ENCODE results near the gene DRD3. TPM values are rescaled to one million over a fixed set of nuclear protein-coding genes. Genes with fewer than 3 reads are reported as not detected.

The DRD3 gene
- total and polyA plus RNA-seq, 2 donors (not counting 1 experiment from before 2014, with no cell fraction given) = not detected

DNA sequence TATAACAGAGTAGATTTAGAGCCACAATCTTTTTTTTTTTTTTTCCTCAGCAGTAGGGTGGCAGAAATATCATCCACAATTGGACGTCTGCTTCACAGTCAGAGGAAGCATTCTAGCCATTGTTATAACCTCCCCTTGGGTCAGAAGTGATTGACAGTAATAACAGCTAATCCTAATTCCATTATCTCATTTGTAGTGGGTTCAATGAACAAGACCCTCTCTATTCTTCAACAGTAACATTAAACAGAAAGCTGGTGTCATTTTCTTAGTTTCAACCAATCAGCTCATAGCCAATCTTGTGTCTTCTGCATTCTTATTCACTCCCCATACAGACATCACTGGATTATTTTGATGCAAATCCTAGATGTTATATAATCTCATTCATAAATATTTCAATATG lies 77.8 kb downstream of the DRD3 start:
- Histone ChIP-seq H3K9ac (ENCODE audit: insufficient read depth, low read length) (no peak overlapping the region), H3K4me3 (replicated peaks in 1 of 4; ENCODE audit: control extremely low read depth in 1 of 4, insufficient read depth in 1 of 4, low read depth in 3 of 4, low read length in 4 of 4) (no peak overlapping the region), H4K20me1 (ENCODE audit: control insufficient read depth, extremely low read depth, insufficient read depth, low read length) (no peaks in the 10 kb centered on the region), H3K4me1 (ENCODE audit: control insufficient read depth, extremely low read depth, insufficient read depth, low read length) (no peaks in the 10 kb centered on the region), H3K9me3 (ENCODE audit: control insufficient read depth, insufficient read depth, low read depth, low read length) (no peaks in the 10 kb centered on the region), H3K27me3 (ENCODE audit: control insufficient read depth, insufficient read depth, low read length) (no peaks in the 10 kb centered on the region), H3K36me3 (ENCODE audit: control insufficient read depth, insufficient read depth, low read length) (no peaks in the 10 kb centered on the region), H3K79me2 (ENCODE audit: control insufficient read depth, insufficient read depth, low read length) (no peaks in the 10 kb centered on the region), H3K27ac (ENCODE audit: insufficient read depth, low read length) (no peak overlapping the region), H2AFZ (ENCODE audit: low read length) (no peak overlapping the region), H3K4me2 (ENCODE audit: extremely low read depth, insufficient read depth, low read length) (no peak overlapping the region)
- TF ChIP-seq EZH2 (IDR thresholded peaks at IDR 0.05; ENCODE audit: low read length, missing control alignments) = no peak
- TF ChIP-seq, protein P1, sequence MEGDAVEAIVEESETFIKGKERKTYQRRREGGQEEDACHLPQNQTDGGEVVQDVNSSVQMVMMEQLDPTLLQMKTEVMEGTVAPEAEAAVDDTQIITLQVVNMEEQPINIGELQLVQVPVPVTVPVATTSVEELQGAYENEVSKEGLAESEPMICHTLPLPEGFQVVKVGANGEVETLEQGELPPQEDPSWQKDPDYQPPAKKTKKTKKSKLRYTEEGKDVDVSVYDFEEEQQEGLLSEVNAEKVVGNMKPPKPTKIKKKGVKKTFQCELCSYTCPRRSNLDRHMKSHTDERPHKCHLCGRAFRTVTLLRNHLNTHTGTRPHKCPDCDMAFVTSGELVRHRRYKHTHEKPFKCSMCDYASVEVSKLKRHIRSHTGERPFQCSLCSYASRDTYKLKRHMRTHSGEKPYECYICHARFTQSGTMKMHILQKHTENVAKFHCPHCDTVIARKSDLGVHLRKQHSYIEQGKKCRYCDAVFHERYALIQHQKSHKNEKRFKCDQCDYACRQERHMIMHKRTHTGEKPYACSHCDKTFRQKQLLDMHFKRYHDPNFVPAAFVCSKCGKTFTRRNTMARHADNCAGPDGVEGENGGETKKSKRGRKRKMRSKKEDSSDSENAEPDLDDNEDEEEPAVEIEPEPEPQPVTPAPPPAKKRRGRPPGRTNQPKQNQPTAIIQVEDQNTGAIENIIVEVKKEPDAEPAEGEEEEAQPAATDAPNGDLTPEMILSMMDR (conservative IDR thresholded peaks at IDR 0.05 in 1 of 2, IDR thresholded peaks at IDR 0.05 in 1 of 2; ENCODE audit: low read depth in 1 of 2, low read length in 2 of 2) = no peak
- DNase-seq (ENCODE audit: low read depth in 2 of 2) = no peak

- TF ChIP-seq, protein P1 (conservative IDR thresholded peaks at IDR 0.05 in 1 of 2, IDR thresholded peaks at IDR 0.05 in 1 of 2; ENCODE audit: low read depth in 1 of 2, low read length in 2 of 2) = no peak
- no peak for TF ChIP-seq EZH2 (IDR thresholded peaks at IDR 0.05; ENCODE audit: low read length, missing control alignments)
- Histone ChIP-seq H4K20me1 (ENCODE audit: control insufficient read depth, extremely low read depth, insufficient read depth, low read length) (no peaks in the 10 kb centered on the region), H3K4me1 (ENCODE audit: control insufficient read depth, extremely low read depth, insufficient read depth, low read length) (no peaks in the 10 kb centered on the region), H3K9me3 (ENCODE audit: control insufficient read depth, insufficient read depth, low read depth, low read length) (no peaks in the 10 kb centered on the region), H3K27me3 (ENCODE audit: control insufficient read depth, insufficient read depth, low read length) (no peaks in the 10 kb centered on the region), H3K27ac (ENCODE audit: insufficient read depth, low read length) (no peak overlapping the region), H3K9ac (ENCODE audit: insufficient read depth, low read length) (no peak overlapping the region), H3K4me2 (ENCODE audit: extremely low read depth, insufficient read depth, low read length) (no peak overlapping the region), H3K36me3 (ENCODE audit: control insufficient read depth, insufficient read depth, low read length) (no peaks in the 10 kb centered on the region), H3K4me3 (replicated peaks in 1 of 4; ENCODE audit: control extremely low read depth in 1 of 4, insufficient read depth in 1 of 4, low read depth in 3 of 4, low read length in 4 of 4) (no peak overlapping the region), H2AFZ (ENCODE audit: low read length) (no peak overlapping the region), H3K79me2 (ENCODE audit: control insufficient read depth, insufficient read depth, low read length) (no peaks in the 10 kb centered on the region)
- peak in 1 of 2 donors; percentile 12 for DNase-seq (ENCODE audit: low read depth in 2 of 2)
Observed at GRCh38 chr3:114095796-114096195, 83.1 kb downstream of the DRD3 start.

- no peak overlapping the region for H3K4me2 ChIP-seq (ENCODE audit: extremely low read depth, insufficient read depth, low read length)
- no peak overlapping the region for H3K9ac ChIP-seq (ENCODE audit: insufficient read depth, low read length)
- no peak overlapping the region for H3K27ac ChIP-seq (ENCODE audit: insufficient read depth, low read length)
- H3K79me2 ChIP-seq (ENCODE audit: control insufficient read depth, insufficient read depth, low read length) = no peaks in the 10 kb centered on the region
- no peak overlapping the region for H2AFZ ChIP-seq (ENCODE audit: low read length)
- no peaks in the 10 kb centered on the region for H3K27me3 ChIP-seq (ENCODE audit: control insufficient read depth, insufficient read depth, low read length)
- TF ChIP-seq, protein P1 (conservative IDR thresholded peaks at IDR 0.05 in 1 of 2, IDR thresholded peaks at IDR 0.05 in 1 of 2; ENCODE audit: low read depth in 1 of 2, low read length in 2 of 2) = no peak
- no peak for TF ChIP-seq EZH2 (IDR thresholded peaks at IDR 0.05; ENCODE audit: low read length, missing control alignments)
- no peaks in the 10 kb centered on the region for H4K20me1 ChIP-seq (ENCODE audit: control insufficient read depth, extremely low read depth, insufficient read depth, low read length)
- no peaks in the 10 kb centered on the region for H3K4me1 ChIP-seq (ENCODE audit: control insufficient read depth, extremely low read depth, insufficient read depth, low read length)
- no peaks in the 10 kb centered on the region for H3K9me3 ChIP-seq (ENCODE audit: control insufficient read depth, insufficient read depth, low read depth, low read length)
- H3K36me3 ChIP-seq (ENCODE audit: control insufficient read depth, insufficient read depth, low read length) = no peaks in the 10 kb centered on the region
- H3K4me3 ChIP-seq (replicated peaks in 1 of 4; ENCODE audit: control extremely low read depth in 1 of 4, insufficient read depth in 1 of 4, low read depth in 3 of 4, low read length in 4 of 4) = no peak overlapping the region
- DNase-seq (ENCODE audit: low read depth in 2 of 2) = peak; percentile 76 to 85
Observed at GRCh38 chr3:114093596-114093995, 85.3 kb downstream of the DRD3 start.
